GM12875 (cell line): Measurements from ENCODE around the gene SPSB3.

ENCODE experiments used
- H3K4me3 ChIP-seq: one replicate; pipeline ENCODE4 v1.5.1; 2011; ENCODE audit warnings: low read depth, low read length, control low read depth
- CTCF ChIP-seq: IDR thresholded peaks from 2 replicates; pipeline ENCODE4 v1.5.1; 2011; ENCODE audit warnings: low read depth, mild to moderate bottlenecking, control low read depth, inconsistent platforms, low read length, moderate library complexity, borderline replicate concordance; ENCODE audit not compliant: insufficient read depth

Gene SPSB3

GRCh38 chr16:1777375-1778199, 4.8 kb downstream of the SPSB3 start:
- no peak overlapping the region for H3K4me3 ChIP-seq
- no peak for TF ChIP-seq CTCF

GRCh38 chr16:1776991-1777374, 5.4 kb downstream of the SPSB3 start:
- no peak overlapping the region for H3K4me3 ChIP-seq
- TF ChIP-seq CTCF, result no peak

GRCh38 chr16:1776672-1776955, 5.8 kb downstream of the SPSB3 start:
- H3K4me3 ChIP-seq, result no peak overlapping the region
- TF ChIP-seq CTCF, result no peak

GRCh38 chr16:1775846-1776671, 6.3 kb downstream of the SPSB3 start:
- no peak overlapping the region for H3K4me3 ChIP-seq
- TF ChIP-seq CTCF, result no peak

- no peak overlapping the region for H3K4me3 ChIP-seq
- no peak for TF ChIP-seq CTCF
These were observed 7.1 kb downstream of the SPSB3 start for GRCh38 chr16:1775006-1775845.

- TF ChIP-seq CTCF, result no peak
- peak overlapping the region; percentile 96 for H3K4me3 ChIP-seq
These were observed 8.0 kb downstream of the SPSB3 start for GRCh38 chr16:1774448-1774780.
